Small intestine (tissue), 7 donors: ENCODE results near the gene RBM6. TPM values are rescaled to one million over a fixed set of nuclear protein-coding genes. Genes with fewer than 3 reads are reported as not detected.
"Not testable (repeated sequence)": the region's sequence is repeated elsewhere in the genome, so short reads cannot be mapped to it uniquely, and the experiment has no call there.

Experiments used
- DNase-seq, 2 donors: peaks; one replicate each; pipeline versions ENCODE4 v3.0.0 to v3.0.0-alpha.2; 2013
- FAIRE-seq: peaks from 2 replicates; lab custom pipeline; 2012; peaks lifted over from hg19 to GRCh38; lab: Jason Lieb, UNC
- H3K27ac ChIP-seq, 3 donors: one replicate each; pipeline ENCODE4 v1.5.1; 2013; ENCODE audit warnings: low read length in 2 of 3, mild to moderate bottlenecking in 2 of 3, control low read depth in 1 of 3, inconsistent platforms in 1 of 3, low read depth in 1 of 3, moderate library complexity in 1 of 3
- H3K27me3 ChIP-seq, 3 donors: one replicate each; pipeline ENCODE4 v1.6.1; 2013; ENCODE audit warnings: low read length in 3 of 3, inconsistent platforms in 1 of 3; ENCODE audit not compliant: control insufficient read depth in 3 of 3, insufficient read depth in 3 of 3
- H3K36me3 ChIP-seq, 3 donors: one replicate each; pipeline ENCODE4 v1.6.1; 2013; ENCODE audit warnings: low read length in 3 of 3, inconsistent platforms in 1 of 3, low read depth in 1 of 3, mild to moderate bottlenecking in 1 of 3, moderate library complexity in 1 of 3; ENCODE audit not compliant: control insufficient read depth in 3 of 3, insufficient read depth in 2 of 3
- H3K4me1 ChIP-seq, 3 donors: one replicate each; pipeline ENCODE4 v1.6.1; 2013; ENCODE audit warnings: low read length in 2 of 3, inconsistent platforms in 1 of 3, low read depth in 1 of 3, mild to moderate bottlenecking in 1 of 3, moderate library complexity in 1 of 3; ENCODE audit not compliant: control insufficient read depth in 3 of 3, insufficient read depth in 2 of 3
- H3K4me3 ChIP-seq, 3 donors: one replicate each; pipeline ENCODE4 v1.5.1; 2013; ENCODE audit warnings: low read length in 3 of 3, control low read depth in 1 of 3, inconsistent platforms in 1 of 3, low read depth in 1 of 3, mild to moderate bottlenecking in 1 of 3, moderate library complexity in 1 of 3
- H3K9me3 ChIP-seq, 2 donors: one replicate each; pipeline ENCODE4 v1.6.1; 2013; ENCODE audit warnings: low read depth in 1 of 2, low read length in 1 of 2; ENCODE audit not compliant: control insufficient read depth in 2 of 2, insufficient read depth in 1 of 2
- WGBS, 3 donors: extraction: QIAGEN DNeasy Blood & Tissue Kit; methylation state at CpG; one replicate each; pipeline ENCODE4 v1.1.7; 2013; 5-methylcytosine and 5-hydroxymethylcytosine counted together
- polyA plus RNA-seq, 4 donors: library from polyadenylated mRNA; stranded (reverse) in 3 of 4; unstranded in 1 of 4; fragments of 200-250 nt in 3 of 4; fragments of 120-200 nt in 1 of 4; gene quantifications; one replicate each; pipeline versions ENCODE4 v1.2.1 to v1.2.3, GENCODE V29; 2013
- donor health status: healthy with polysubstance abuse.
- donor health status: control.
- donor health status: control.
- donor health status: Bipolar disorder and iron deficiency.
- donor health status: healthy.

RBM6 gene
- polyA plus RNA-seq, 4 donors = 61.0 to 409 (median 167) TPM

DNA sequence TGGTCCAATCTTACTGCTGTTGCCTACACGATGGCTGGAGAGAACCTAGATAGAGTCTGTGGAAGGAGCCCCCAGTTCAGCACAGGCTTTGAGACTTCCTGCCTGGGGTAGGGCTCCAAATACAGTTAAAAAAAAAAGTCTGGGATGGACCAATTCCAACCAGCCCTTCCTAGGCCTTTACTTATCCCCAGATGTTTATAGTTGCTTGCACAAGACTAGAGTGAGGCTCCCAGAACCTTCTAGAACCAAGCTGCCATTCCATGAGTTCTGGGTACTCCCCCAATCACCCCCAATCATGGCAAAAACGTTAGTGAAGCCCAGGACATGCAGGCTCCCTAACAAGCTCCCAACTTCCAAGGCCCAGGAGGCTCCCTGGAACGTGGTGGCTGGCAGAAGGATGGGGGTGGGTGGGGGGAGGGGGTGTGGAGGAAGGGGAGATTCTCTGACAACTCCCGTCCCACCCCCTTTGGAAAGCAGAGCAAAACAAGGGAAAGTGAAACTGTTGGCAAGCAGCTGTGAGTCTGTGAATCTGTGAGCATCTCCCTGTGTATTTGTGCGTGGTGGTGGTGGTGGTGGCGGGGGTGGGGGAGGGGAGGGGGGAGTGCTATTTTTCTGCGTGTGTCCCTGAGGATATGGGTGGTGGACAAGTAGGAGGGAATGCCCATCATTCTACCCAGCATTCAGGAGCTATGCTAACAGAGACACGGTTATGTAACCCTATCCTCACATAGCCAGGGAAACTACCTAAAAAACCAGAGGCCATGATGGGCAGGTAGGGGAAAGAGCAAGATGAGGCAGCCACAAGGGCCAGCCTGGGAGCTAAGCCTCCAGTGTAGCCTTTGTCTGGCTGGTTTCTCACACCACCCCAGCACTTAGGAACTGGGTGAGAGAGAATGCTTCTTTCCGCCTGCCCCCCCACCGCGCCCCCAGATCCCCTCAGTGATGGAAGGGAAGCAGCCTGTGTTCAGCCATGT is 38.3 kb upstream of the RBM6 start:
- no peaks in the 10 kb centered on the region for H3K27me3 ChIP-seq
- peak in 1 of 2 donors; percentile 40 for DNase-seq
- H3K4me3 ChIP-seq = peak overlapping the region in 2 of 3 donors; percentile 12 to 80
- no peaks in the 10 kb centered on the region for H3K9me3 ChIP-seq
- peaks cover 4 to 63% (median 6%) of the 10 kb centered on the region in 3 donors for H3K4me1 ChIP-seq
- no peak for FAIRE-seq
- WGBS, 3 donors = 32 to 48% (median 44%) methylated on average over 9 to 11 of the region's 11 CpGs
- peak overlapping the region; percentile 69 to 98 (median 97) for H3K27ac ChIP-seq
- H3K36me3 ChIP-seq = peaks cover 0 to 50% (median 7%) of the 10 kb centered on the region in 3 donors

GRCh38 chr3:49902511-49903345 is 37.2 kb upstream of the RBM6 start:
- no peak for DNase-seq
- Histone ChIP-seq H3K4me3 (peak overlapping the region in 2 of 3 donors; percentile 55 to 80), H3K9me3 (no peaks in the 10 kb centered on the region), H3K27ac (peak overlapping the region; percentile 1 to 98 (median 97)), H3K36me3 (peaks cover 0 to 39% (median 4%) of the 10 kb centered on the region in 3 donors), H3K27me3 (no peaks in the 10 kb centered on the region), H3K4me1 (peaks cover 4 to 74% (median 6%) of the 10 kb centered on the region in 3 donors)
- FAIRE-seq = no peak
- WGBS, 3 donors = 57 to 92% (median 70%) methylated on average over 44 of the region's 44 CpGs

DNA sequence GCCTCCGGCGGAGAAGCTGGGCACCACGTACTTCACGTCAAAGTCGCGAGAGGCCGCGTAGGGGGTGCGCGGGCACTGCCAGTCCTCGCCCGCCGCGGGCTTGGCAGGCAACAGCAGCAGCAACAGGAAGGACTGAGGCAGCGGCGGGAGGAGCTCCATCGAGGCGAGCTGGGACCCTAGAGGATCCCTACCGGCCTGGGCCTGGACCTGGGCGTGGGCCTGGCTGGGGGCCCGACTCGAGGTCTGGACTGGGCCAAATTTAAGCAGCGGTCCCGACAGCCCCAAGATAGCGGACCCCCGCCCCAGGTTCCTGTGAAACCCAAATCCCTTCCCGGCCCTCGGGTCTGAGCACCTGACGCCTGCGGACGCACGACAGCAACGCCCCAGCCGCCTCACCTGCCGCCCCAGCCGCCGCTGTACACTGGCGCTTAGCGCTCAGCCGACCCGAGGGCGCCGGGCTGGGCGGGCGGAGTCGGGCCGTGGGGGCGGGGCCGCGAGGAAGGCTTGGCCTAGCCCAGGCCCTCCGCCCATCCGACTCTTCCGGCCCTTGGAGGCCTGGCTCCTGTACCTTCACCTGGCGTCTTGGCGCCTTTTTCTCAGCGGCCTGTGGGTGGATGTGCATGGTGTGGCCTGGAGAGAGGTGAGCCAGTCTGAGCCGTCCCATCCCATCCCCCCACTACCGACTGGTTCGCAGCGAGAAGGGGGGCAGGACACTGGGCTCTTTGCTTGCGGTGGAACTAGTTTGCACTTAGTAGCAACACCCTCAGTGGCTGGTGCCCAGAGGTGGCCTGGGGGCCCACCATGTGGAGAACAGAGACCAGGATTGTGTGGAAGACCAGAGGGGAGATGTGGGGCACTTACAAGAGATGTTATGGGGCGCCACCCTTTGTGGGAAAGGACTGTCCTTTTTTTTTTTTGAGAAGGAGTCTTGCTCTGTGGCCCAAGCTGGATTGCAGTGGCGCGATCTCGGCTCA is 36.2 kb upstream of the RBM6 start, which contains the start of gene MST1R:
Gene MST1R, minus strand, starts transcription at position 423 of the 974 bp plus-strand sequence. Its CDS starts 264 bp downstream, at position 159.
- H3K27ac ChIP-seq = peak within 1 kb of the TSS; percentile 74 to 97 (median 85)
- FAIRE-seq (no peak), DNase-seq (peak; percentile 96 to 98)
- no peaks in the 10 kb centered on the region for H3K27me3 ChIP-seq
- H3K36me3 ChIP-seq = peaks cover 0 to 39% (median under 1%) of the 10 kb centered on the region in 3 donors
- H3K4me3 ChIP-seq = peak within 1 kb of the TSS; percentile 44 to 80 (median 55)
- H3K4me1 ChIP-seq = peaks cover 4 to 84% (median 6%) of the 10 kb centered on the region in 3 donors
- no peaks in the 10 kb centered on the region for H3K9me3 ChIP-seq
- WGBS, 3 donors = 16 to 30% (median 28%) methylated on average over 42 to 65 of the region's 65 CpGs

DNA sequence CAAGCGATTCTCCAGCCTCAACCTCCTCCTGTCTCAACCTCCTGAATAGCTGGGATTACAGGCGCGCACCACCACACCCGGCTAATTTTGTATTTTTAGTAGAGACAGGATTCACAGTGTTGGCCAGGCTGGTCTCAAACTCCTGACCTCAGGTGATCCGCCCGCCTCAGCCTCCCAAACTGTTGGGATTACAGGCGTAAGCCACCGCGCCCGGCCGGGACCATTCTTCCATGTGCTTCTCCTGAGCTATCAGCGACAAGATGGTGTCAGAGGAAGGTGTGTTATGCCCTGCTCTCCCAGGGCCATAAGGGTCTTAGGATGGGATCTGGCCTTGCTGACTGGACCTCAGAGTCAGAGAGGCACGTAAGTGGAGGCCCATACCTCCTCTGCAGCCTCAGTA is 35.5 kb upstream of the RBM6 start:
- H3K27me3 ChIP-seq, H3K4me3 ChIP-seq, DNase-seq, FAIRE-seq, H3K9me3 ChIP-seq: not testable (repeated sequence)
- Histone ChIP-seq H3K4me1 (peaks cover 4 to 88% (median 6%) of the 10 kb centered on the region in 3 donors), H3K27ac (peak overlapping the region; percentile 44 to 85 (median 62)), H3K36me3 (peaks cover 2 to 40% (median 3%) of the 10 kb centered on the region in 3 donors)
- 91 to 94% (median 93%) methylated on average over 7 to 13 of the region's 13 CpGs for WGBS, 3 donors

GRCh38 chr3:49906073-49906743 is 33.7 kb upstream of the RBM6 start:
- Histone ChIP-seq H3K36me3 (peaks cover 2 to 49% (median 15%) of the 10 kb centered on the region in 3 donors), H3K4me3 (peak overlapping the region in 2 of 3 donors; percentile 14), H3K27ac (peak overlapping the region; percentile 82 to 93 (median 83)), H3K9me3 (no peaks in the 10 kb centered on the region), H3K4me1 (peaks cover 4 to 75% (median 6%) of the 10 kb centered on the region in 3 donors), H3K27me3 (no peaks in the 10 kb centered on the region)
- 5 to 19% (median 14%) methylated on average over 15 of the region's 15 CpGs for WGBS, 3 donors
- FAIRE-seq (no peak), DNase-seq (peak; percentile 85 to 93)

DNA sequence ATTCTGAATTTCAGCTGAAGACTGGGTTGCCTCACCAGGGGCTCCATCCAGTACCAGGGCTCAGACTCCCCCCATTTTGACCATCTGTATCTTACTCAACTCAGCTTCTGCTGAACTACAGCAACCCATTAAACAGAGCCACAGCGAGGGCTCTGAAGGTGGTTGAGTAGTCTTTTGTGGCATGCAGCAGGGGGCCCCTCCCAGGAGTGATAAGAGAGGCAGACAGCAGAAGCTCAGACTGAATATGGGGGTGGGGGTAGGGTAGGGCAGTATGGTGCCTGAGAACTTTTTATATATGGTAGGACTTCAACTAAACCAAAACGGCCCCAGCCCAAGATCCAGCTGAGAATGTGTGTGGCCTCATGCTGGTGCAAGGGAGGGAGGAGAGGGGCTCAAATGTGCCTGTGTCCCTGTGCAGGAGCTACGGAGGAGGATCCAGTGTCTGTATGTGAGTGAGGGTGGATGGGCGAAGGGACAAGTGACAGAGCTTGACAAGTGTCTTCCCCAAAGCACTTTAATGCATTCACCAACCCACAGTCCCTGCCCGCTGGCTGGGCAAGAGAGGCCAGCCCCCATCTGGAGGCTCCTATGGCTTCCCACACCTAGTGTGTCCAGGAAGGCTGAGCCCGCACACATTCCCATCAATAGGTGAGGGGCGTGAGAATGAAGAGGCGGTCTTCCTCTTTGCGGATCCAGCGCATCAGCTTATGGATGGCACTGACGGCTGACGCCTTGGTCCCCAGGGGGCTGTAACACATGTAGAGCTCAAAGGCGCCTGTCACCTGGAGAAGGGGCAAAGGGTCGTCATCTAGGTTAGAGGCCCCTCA is 31.4 kb upstream of the RBM6 start:
- Histone ChIP-seq H3K27ac (no peak overlapping the region), H3K4me1 (peaks cover 0 to 54% (median 6%) of the 10 kb centered on the region in 3 donors), H3K4me3 (no peak overlapping the region), H3K36me3 (peaks cover 8 to 61% (median 15%) of the 10 kb centered on the region in 3 donors), H3K27me3 (no peaks in the 10 kb centered on the region), H3K9me3 (no peaks in the 10 kb centered on the region)
- DNase-seq (peak in 1 of 2 donors; percentile 36), FAIRE-seq (no peak)
- 87 to 91% (median 89%) methylated on average over 14 of the region's 14 CpGs for WGBS, 3 donors
